NCI-H748 (cell line): ENCODE measurements around the gene CHMP3.
A peak's percentile ranks its signal among the peaks of the same experiment; 100 is the strongest.
"Not testable (repeated sequence)": the region's sequence is repeated elsewhere in the genome, so short reads cannot be mapped to it uniquely, and the experiment has no call there.

Source experiments
- DNase-seq: peaks from one replicate; lab custom pipeline; 2025; ENCODE audit not compliant: unreplicated experiment; lab: John Stamatoyannopoulos, UW

CHMP3 gene

GRCh38 chr2:86549963-86550725 is 13.1 kb downstream of the CHMP3 start:
- DNase-seq: not testable (repeated sequence)

GRCh38 chr2:86549440-86549839 is 13.8 kb downstream of the CHMP3 start:
- DNase-seq: not testable (repeated sequence)

GRCh38 chr2:86548913-86549396 is 14.3 kb downstream of the CHMP3 start:
- not testable (repeated sequence) for DNase-seq

GRCh38 chr2:86548165-86548912 is 14.9 kb downstream of the CHMP3 start:
- DNase-seq: not testable (repeated sequence)

GRCh38 chr2:86545296-86545924 is 17.8 kb downstream of the CHMP3 start:
- not testable (repeated sequence) for DNase-seq

- not testable (repeated sequence) for DNase-seq
These were observed 18.8 kb downstream of the CHMP3 start for GRCh38 chr2:86544278-86545099.

GRCh38 chr2:86543793-86544192 is 19.4 kb downstream of the CHMP3 start:
- DNase-seq: peak; percentile 51

- DNase-seq: no peak
These were observed 19.9 kb downstream of the CHMP3 start for GRCh38 chr2:86543335-86543734.

- DNase-seq: no peak
These were observed 20.4 kb downstream of the CHMP3 start for GRCh38 chr2:86542814-86543213.

- no peak for DNase-seq
These were observed 21.9 kb downstream of the CHMP3 start for GRCh38 chr2:86541334-86541733.

- DNase-seq: no peak
These were observed 29.7 kb downstream of the CHMP3 start for GRCh38 chr2:86533589-86533988.

GRCh38 chr2:86525421-86526340 is 37.6 kb downstream of the CHMP3 start:
- DNase-seq: no peak

GRCh38 chr2:86523491-86523890 is 39.8 kb downstream of the CHMP3 start:
- DNase-seq: no peak

- DNase-seq: no peak
These were observed 40.5 kb downstream of the CHMP3 start for GRCh38 chr2:86522711-86523110.

- DNase-seq: no peak
These were observed 41.3 kb downstream of the CHMP3 start for GRCh38 chr2:86521922-86522321.

- no peak for DNase-seq
These were observed 43.1 kb downstream of the CHMP3 start for GRCh38 chr2:86520153-86520552.

- DNase-seq: no peak
These were observed 43.9 kb downstream of the CHMP3 start for GRCh38 chr2:86519349-86519748.

GRCh38 chr2:86518481-86518880 is 44.8 kb downstream of the CHMP3 start:
- peak; percentile 4 for DNase-seq

- DNase-seq: no peak
These were observed 49.1 kb downstream of the CHMP3 start for GRCh38 chr2:86513948-86514660.
